HepG2 (cell line): ENCODE results near the gene DHRS13. TPM values are rescaled to one million over a fixed set of nuclear protein-coding genes. Genes with fewer than 3 reads are reported as not detected.

Experiments used
- ZNF501 ChIP-seq: sonication (generic); formaldehyde crosslinking; IDR thresholded peaks from 2 replicates; pipeline ENCODE4 v1.5.1; 2020; ENCODE audit warnings: mild to moderate bottlenecking, moderate library complexity, missing genetic modification reagents
- ZNF530 ChIP-seq: sonication (generic); formaldehyde crosslinking; IDR thresholded peaks from 2 replicates; pipeline ENCODE4 v1.5.0; 2020; ENCODE audit warnings: low read depth, mild to moderate bottlenecking, missing genetic modification reagents
- ZSCAN21 ChIP-seq: sonication (generic); formaldehyde crosslinking; IDR thresholded peaks from 2 replicates; pipeline ENCODE4 v1.8.0; 2022; ENCODE audit warnings: mild to moderate bottlenecking, missing genetic modification reagents, moderate library complexity, borderline replicate concordance
- polyA plus RNA-seq, 8 experiments: library from polyadenylated mRNA; depleted of rRNA in 3 of 8; stranded (reverse) in 7 of 8; unstranded in 1 of 8; fragments of >200 nt; fragmentation: Illumina TruSeq in 4 of 8; extraction: Trizol in 4 of 8; gene quantifications; 2 replicates each; pipeline versions ENCODE4 v1.2.1 to v1.2.3, GENCODE V29; 2011 to 2016; ENCODE audit warnings: low read depth in 4 of 8, missing spikeins in 1 of 8, mixed read lengths in 1 of 8; ENCODE audit not compliant: insufficient read depth in 1 of 8
- total RNA-seq, 5 experiments: library from RNA; depleted of rRNA; stranded (reverse); fragments of >200 nt; fragmentation: Illumina TruSeq; extraction: Trizol; gene quantifications; 2 replicates each; pipeline ENCODE4 v1.2.3, GENCODE V29; 2016; ENCODE audit warnings: low read depth in 1 of 5
- TF ChIP-seq, protein P1 (sequence below): sonication (generic); formaldehyde crosslinking; IDR thresholded peaks from 2 replicates; pipeline ENCODE4 v1.5.0; 2020; ENCODE audit warnings: mild to moderate bottlenecking, missing genetic modification reagents, borderline replicate concordance
- TF ChIP-seq, protein P2 (sequence below): sonication (generic); formaldehyde crosslinking; IDR thresholded peaks from 2 replicates; pipeline ENCODE4 v1.4.0; 2020; ENCODE audit warnings: missing genetic modification reagents
- TF ChIP-seq, protein P3 (sequence below), 2 experiments: fragments of 450-650 bp in 1 of 2; sonication (generic) in 1 of 2; formaldehyde crosslinking in 1 of 2; IDR thresholded peaks; 2 replicates each; pipeline versions ENCODE4 v1.6.1 to v1.8.0; 2016 to 2022; ENCODE audit warnings: antibody characterized with exemption in 1 of 2, mild to moderate bottlenecking in 1 of 2, missing genetic modification reagents in 1 of 2
- TF ChIP-seq, protein P4 (sequence below): sonication (generic); formaldehyde crosslinking; IDR thresholded peaks from 2 replicates; pipeline ENCODE4 v1.4.0; 2020; ENCODE audit warnings: missing genetic modification reagents

DHRS13 gene
- total and polyA plus RNA-seq, 2 of the 13 experiments (the other 11 are each of a cell fraction or from before 2014, with no cell fraction given), result 11.8 to 12.6 TPM

DNA sequence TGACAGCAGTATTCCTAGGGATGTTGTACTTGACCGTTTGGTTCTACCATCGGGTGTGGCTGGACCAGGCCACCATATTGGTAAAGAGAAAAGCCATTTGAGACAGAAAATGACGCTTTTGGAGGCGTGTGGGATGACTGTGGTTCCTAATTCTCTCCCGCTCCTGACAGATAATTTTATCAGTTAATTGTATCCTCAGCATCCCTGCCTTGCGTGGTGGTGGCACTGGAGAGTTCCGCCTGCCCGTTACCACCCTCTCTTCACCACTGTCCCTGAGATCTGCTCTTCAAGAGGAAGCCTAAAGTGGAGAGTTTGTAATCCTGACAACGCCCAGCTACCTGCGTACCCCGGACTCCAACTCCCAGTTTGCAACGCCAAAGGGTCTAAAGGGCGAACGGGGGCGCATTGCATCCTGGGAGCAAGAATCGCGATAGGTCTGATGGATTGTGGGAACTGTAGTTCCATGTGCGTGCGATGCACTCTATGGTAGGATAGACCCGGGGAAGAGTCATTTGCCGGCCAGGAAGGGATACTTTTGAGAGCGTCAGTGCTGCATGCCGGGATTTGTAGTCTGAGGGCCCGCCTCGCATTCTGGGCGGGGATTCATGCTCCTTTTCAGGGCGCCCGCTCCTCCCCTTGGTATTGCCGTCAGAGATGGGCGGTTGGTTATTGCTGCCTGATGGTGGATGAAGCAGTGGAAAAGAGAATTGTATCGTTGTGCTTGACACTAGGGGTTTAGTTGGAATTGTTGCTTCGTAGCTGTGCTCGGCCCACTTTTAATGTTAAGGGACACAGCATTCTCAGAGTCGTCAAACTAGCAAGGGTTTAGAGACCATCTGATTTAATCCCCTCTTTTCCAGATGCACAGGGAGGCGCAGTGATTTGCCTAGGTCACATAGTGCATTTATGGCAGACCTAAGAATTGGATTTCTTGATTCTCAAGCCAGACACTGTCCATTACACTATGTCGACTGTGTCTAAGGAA lies 49.4 kb upstream of the DHRS13 start (continued):
- TF ChIP-seq, protein P1, sequence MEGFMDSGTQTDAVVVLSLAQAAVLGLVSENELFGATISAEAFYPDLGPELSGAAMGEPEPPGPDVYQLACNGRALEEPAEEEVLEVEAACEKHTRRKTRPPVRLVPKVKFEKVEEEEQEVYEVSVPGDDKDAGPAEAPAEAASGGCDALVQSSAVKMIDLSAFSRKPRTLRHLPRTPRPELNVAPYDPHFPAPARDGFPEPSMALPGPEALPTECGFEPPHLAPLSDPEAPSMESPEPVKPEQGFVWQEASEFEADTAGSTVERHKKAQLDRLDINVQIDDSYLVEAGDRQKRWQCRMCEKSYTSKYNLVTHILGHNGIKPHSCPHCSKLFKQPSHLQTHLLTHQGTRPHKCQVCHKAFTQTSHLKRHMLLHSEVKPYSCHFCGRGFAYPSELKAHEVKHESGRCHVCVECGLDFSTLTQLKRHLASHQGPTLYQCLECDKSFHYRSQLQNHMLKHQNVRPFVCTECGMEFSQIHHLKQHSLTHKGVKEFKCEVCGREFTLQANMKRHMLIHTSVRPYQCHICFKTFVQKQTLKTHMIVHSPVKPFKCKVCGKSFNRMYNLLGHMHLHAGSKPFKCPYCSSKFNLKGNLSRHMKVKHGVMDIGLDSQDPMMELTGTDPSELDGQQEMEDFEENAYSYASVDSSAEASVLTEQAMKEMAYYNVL (CRISPR knock-in tag), result 0 out of 2 replicates have a peak, but pooled peaks have one; percentile 10
- TF ChIP-seq, protein P2, sequence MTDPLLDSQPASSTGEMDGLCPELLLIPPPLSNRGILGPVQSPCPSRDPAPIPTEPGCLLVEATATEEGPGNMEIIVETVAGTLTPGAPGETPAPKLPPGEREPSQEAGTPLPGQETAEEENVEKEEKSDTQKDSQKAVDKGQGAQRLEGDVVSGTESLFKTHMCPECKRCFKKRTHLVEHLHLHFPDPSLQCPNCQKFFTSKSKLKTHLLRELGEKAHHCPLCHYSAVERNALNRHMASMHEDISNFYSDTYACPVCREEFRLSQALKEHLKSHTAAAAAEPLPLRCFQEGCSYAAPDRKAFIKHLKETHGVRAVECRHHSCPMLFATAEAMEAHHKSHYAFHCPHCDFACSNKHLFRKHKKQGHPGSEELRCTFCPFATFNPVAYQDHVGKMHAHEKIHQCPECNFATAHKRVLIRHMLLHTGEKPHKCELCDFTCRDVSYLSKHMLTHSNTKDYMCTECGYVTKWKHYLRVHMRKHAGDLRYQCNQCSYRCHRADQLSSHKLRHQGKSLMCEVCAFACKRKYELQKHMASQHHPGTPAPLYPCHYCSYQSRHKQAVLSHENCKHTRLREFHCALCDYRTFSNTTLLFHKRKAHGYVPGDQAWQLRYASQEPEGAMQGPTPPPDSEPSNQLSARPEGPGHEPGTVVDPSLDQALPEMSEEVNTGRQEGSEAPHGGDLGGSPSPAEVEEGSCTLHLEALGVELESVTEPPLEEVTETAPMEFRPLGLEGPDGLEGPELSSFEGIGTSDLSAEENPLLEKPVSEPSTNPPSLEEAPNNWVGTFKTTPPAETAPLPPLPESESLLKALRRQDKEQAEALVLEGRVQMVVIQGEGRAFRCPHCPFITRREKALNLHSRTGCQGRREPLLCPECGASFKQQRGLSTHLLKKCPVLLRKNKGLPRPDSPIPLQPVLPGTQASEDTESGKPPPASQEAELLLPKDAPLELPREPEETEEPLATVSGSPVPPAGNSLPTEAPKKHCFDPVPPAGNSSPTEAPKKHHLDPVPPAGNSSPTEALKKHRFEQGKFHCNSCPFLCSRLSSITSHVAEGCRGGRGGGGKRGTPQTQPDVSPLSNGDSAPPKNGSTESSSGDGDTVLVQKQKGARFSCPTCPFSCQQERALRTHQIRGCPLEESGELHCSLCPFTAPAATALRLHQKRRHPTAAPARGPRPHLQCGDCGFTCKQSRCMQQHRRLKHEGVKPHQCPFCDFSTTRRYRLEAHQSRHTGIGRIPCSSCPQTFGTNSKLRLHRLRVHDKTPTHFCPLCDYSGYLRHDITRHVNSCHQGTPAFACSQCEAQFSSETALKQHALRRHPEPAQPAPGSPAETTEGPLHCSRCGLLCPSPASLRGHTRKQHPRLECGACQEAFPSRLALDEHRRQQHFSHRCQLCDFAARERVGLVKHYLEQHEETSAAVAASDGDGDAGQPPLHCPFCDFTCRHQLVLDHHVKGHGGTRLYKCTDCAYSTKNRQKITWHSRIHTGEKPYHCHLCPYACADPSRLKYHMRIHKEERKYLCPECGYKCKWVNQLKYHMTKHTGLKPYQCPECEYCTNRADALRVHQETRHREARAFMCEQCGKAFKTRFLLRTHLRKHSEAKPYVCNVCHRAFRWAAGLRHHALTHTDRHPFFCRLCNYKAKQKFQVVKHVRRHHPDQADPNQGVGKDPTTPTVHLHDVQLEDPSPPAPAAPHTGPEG (CRISPR knock-in tag), result no peak
- TF ChIP-seq ZNF530 (CRISPR knock-in tag) (no peak), ZNF501 (CRISPR knock-in tag) (peak; percentile 94), ZSCAN21 (CRISPR knock-in tag) (0 out of 2 replicates have a peak, but pooled peaks have one; percentile 15)
- TF ChIP-seq, protein P3, sequence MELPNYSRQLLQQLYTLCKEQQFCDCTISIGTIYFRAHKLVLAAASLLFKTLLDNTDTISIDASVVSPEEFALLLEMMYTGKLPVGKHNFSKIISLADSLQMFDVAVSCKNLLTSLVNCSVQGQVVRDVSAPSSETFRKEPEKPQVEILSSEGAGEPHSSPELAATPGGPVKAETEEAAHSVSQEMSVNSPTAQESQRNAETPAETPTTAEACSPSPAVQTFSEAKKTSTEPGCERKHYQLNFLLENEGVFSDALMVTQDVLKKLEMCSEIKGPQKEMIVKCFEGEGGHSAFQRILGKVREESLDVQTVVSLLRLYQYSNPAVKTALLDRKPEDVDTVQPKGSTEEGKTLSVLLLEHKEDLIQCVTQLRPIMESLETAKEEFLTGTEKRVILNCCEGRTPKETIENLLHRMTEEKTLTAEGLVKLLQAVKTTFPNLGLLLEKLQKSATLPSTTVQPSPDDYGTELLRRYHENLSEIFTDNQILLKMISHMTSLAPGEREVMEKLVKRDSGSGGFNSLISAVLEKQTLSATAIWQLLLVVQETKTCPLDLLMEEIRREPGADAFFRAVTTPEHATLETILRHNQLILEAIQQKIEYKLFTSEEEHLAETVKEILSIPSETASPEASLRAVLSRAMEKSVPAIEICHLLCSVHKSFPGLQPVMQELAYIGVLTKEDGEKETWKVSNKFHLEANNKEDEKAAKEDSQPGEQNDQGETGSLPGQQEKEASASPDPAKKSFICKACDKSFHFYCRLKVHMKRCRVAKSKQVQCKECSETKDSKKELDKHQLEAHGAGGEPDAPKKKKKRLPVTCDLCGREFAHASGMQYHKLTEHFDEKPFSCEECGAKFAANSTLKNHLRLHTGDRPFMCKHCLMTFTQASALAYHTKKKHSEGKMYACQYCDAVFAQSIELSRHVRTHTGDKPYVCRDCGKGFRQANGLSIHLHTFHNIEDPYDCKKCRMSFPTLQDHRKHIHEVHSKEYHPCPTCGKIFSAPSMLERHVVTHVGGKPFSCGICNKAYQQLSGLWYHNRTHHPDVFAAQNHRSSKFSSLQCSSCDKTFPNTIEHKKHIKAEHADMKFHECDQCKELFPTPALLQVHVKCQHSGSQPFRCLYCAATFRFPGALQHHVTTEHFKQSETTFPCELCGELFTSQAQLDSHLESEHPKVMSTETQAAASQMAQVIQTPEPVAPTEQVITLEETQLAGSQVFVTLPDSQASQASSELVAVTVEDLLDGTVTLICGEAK (IDR thresholded peaks at IDR 0.05), result no peak
- TF ChIP-seq, protein P3 (CRISPR knock-in tag; IDR thresholded peaks at IDR 0.05), result peak; percentile 88
- TF ChIP-seq, protein P4, sequence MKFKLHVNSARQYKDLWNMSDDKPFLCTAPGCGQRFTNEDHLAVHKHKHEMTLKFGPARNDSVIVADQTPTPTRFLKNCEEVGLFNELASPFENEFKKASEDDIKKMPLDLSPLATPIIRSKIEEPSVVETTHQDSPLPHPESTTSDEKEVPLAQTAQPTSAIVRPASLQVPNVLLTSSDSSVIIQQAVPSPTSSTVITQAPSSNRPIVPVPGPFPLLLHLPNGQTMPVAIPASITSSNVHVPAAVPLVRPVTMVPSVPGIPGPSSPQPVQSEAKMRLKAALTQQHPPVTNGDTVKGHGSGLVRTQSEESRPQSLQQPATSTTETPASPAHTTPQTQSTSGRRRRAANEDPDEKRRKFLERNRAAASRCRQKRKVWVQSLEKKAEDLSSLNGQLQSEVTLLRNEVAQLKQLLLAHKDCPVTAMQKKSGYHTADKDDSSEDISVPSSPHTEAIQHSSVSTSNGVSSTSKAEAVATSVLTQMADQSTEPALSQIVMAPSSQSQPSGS (CRISPR knock-in tag), result peak; percentile 51; the same call in 1 of the 2 replicates
